ENCODE data around the gene UGT1A9.
A peak's percentile ranks its signal among the peaks of the same experiment; 100 is the strongest.

The UGT1A9 gene

DNA sequence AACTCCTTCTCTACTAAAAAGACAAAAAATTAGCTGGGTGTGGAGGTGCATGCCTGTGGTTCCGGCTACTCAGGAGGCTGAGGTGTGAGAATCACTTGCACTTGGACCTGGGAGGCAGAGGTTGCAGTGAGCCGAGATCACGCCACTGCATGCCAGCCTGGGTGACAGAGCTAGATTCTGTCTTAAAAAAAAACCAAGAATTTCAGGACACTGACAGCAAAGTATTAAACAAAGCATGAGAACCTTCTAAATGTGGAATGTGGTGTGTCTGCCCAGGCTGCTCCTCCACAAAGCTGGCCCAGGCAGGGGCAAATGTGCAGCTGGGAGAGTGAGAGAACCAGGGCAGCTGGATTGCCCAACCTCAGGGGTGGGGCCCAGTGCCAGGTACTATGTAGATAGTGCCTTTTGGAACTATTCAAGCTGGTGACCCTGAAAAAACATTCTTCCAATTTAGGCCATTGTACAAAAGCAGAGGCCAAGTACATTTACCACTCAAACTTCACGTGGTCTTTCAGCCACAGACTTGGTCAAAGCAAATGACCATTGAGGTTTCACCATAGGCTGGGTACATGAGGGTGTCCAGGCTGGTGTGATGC lies 34.3 kb downstream of the UGT1A9 start:
- no peak for DNase-seq (ENCODE audit: low spot score)
- in situ Hi-C loops (cut with MboI; ENCODE audit: low pct_unique_long_range_greater_than_20kb, low sequenced_read_pairs, unreplicated experiment) = loop anchor here (25.0 kb wide), 1 partner anchor 219 kb away; no protein-coding TSS in a partner anchor
- TF ChIP-seq, protein P1, sequence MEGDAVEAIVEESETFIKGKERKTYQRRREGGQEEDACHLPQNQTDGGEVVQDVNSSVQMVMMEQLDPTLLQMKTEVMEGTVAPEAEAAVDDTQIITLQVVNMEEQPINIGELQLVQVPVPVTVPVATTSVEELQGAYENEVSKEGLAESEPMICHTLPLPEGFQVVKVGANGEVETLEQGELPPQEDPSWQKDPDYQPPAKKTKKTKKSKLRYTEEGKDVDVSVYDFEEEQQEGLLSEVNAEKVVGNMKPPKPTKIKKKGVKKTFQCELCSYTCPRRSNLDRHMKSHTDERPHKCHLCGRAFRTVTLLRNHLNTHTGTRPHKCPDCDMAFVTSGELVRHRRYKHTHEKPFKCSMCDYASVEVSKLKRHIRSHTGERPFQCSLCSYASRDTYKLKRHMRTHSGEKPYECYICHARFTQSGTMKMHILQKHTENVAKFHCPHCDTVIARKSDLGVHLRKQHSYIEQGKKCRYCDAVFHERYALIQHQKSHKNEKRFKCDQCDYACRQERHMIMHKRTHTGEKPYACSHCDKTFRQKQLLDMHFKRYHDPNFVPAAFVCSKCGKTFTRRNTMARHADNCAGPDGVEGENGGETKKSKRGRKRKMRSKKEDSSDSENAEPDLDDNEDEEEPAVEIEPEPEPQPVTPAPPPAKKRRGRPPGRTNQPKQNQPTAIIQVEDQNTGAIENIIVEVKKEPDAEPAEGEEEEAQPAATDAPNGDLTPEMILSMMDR (IDR thresholded peaks at IDR 0.05; ENCODE audit: extremely low read depth, insufficient read depth, missing control alignments) = no peak

DNA sequence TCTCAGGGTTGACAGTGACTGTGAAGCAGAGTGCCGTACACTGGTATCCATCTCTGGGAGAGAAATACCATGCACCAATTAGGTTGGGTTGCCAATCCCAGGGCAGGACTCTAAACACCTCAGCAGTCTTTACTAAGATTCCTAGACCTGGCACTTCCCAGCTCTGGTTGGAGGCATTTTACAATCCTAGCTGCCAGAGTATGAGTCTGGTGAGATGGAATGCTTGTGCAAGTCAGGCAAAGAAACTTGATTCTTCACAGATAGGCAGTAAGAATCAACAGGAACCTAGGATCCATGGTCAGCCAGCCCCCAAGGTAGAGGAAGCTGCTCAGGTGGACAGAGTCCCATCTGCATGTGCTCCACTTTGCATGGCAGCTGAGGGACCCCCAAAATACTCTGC lies 35.0 kb downstream of the UGT1A9 start:
- in situ Hi-C loops (cut with MboI; ENCODE audit: low pct_unique_long_range_greater_than_20kb, low sequenced_read_pairs, unreplicated experiment) = loop anchor here (25.0 kb wide), 1 partner anchor 219 kb away; no protein-coding TSS in a partner anchor
- TF ChIP-seq, protein P1 (IDR thresholded peaks at IDR 0.05; ENCODE audit: extremely low read depth, insufficient read depth, missing control alignments) = no peak
- no peak for DNase-seq (ENCODE audit: low spot score)

DNA sequence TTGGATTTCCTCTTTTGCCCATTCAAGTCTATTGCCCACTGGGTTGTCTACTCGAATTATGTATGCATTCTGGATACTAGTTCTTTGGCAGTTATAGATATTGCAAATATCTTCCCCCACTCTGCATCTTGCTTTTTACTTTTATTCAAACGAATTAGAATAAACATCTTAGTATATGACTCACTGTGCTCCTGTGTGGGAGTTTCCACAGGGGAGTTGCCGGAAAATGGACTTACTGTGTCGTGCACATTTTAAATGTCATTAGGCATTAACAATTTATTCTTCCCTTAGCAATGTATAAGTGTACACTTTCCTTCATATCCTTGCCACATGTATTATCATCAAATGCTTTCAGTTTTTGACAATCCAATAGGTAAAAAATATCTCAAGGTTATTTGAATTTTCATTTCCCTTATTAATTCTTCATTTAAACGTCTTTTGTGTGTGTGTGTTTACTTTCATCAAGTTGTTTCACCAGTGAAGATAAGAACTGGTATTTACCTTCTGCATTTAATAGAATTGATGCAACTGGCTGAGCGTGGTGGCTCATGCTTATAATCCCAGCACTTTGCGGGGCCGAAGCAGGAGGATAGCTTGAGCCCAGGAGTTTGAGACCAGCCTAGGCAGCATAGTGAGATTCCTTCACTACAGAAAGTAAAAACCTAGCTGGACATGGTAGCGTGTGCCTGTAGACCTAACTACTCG lies 36.4 kb downstream of the UGT1A9 start:
- TF ChIP-seq, protein P1 (IDR thresholded peaks at IDR 0.05; ENCODE audit: extremely low read depth, insufficient read depth, missing control alignments) = no peak
- in situ Hi-C loops (cut with MboI; ENCODE audit: low pct_unique_long_range_greater_than_20kb, low sequenced_read_pairs, unreplicated experiment) = loop anchor here (25.0 kb wide), 1 partner anchor 221 kb away; no protein-coding TSS in a partner anchor

DNA sequence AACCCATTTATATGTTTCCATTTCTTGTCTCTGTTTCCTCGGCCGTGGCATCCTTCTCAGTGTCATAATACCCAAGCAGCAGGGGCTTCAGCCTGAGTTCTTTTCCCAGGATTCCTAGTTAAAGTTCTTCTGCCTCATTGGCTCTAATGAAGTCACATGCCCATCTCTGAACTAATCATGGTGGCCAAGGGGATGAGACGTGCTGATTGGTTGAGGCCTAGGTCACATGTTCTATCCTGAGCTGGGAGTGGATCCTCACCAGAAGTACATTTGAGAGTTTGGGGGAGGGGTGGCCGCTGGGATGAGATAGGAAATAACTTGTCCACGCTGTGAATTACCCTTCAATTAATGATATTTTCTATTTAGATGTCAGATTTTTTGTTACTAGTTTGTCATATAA lies 37.2 kb downstream of the UGT1A9 start:
- in situ Hi-C loops (cut with MboI; ENCODE audit: low pct_unique_long_range_greater_than_20kb, low sequenced_read_pairs, unreplicated experiment) = loop anchor here (25.0 kb wide), 1 partner anchor 222 kb away; no protein-coding TSS in a partner anchor
- no peak for DNase-seq (ENCODE audit: low spot score)
- TF ChIP-seq, protein P1 (IDR thresholded peaks at IDR 0.05; ENCODE audit: extremely low read depth, insufficient read depth, missing control alignments) = no peak

More for the DNA sequence above, 36.4 kb downstream of the UGT1A9 start:
- DNase-seq (ENCODE audit: low spot score) = no peak

DNA sequence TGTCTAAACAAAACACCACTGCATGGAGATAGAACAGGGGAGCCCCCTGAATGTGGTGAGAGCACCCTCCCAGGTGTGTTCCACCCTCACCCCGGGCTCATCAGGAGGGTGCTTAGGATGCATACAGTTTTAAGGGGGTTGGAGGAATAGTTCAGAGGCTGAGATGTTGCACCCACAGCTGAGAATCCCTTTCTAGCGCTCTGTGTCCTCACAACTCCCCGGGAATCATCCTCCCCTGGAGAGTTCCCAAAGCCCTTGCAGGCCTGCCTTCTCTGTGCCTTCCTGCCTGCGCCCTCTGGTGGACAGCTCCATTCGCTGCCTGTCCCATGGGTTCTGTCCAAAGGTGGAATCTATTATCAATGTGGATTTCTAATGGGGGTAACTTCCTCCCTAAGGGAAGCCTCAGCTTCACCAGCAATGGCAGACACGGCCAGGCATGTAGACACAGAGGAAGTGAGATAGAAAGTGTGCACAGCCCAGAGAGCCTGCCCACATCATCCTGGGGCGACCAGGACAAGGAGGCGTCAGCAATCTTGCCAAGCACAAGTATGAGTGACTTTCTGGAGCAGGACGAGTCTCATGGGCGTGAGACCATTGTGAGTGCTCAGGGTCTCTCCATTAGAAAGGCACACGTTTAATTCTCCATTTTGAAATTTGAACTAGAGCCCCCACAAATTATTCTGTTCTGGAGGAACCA lies 39.8 kb downstream of the UGT1A9 start:
- TF ChIP-seq, protein P1 (IDR thresholded peaks at IDR 0.05; ENCODE audit: extremely low read depth, insufficient read depth, missing control alignments) = peak; percentile 89
- in situ Hi-C loops (cut with MboI; ENCODE audit: low pct_unique_long_range_greater_than_20kb, low sequenced_read_pairs, unreplicated experiment) = loop anchor here (25.0 kb wide), 1 partner anchor 224 kb away; no protein-coding TSS in a partner anchor
- DNase-seq (ENCODE audit: low spot score) = peak; percentile 49

DNA sequence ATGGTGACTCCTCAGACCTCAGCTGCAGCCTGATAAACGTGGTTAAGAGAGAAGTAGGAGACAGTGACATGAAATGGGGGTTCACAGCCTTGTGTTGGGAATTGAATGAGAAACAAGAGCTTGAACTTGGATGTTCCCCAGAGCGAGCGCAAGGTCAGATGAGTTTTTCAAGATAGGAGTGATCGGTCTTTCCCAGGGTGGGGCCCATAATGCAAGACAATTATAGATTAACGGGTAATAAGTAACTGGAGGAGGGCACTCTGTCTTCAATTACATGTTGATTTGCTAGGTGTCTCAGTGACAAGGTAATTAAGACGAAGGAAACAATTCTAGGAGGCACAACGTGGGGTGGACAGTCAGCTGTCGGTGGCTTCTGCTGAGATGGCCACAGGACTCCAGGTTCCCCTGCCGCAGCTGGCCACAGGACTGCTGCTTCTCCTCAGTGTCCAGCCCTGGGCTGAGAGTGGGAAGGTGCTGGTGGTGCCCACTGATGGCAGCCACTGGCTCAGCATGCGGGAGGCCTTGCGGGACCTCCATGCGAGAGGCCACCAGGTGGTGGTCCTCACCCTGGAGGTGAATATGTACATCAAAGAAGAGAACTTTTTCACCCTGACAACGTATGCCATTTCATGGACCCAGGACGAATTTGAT lies 41.0 kb downstream of the UGT1A9 start, which contains the start of gene UGT1A5:
TSS of gene UGT1A5 (plus strand) at position 297 of the 651 bp plus-strand sequence. CDS start at position 382, 85 bp downstream.
- in situ Hi-C loops (cut with MboI; ENCODE audit: low pct_unique_long_range_greater_than_20kb, low sequenced_read_pairs, unreplicated experiment) = loop anchor here (25.0 kb wide), 1 partner anchor 225 kb away; no protein-coding TSS in a partner anchor
- TF ChIP-seq, protein P1 (IDR thresholded peaks at IDR 0.05; ENCODE audit: extremely low read depth, insufficient read depth, missing control alignments) = no peak
- DNase-seq (ENCODE audit: low spot score) = no peak
